Astrocyte (in vitro differentiated cells and primary cell): ENCODE data around the gene MARCOL. TPM values are rescaled to one million over a fixed set of nuclear protein-coding genes. Genes with fewer than 3 reads are reported as not detected.

Experiments
- DNase-seq: peaks from one replicate; pipeline ENCODE4 v3.0.0-alpha.2; 2010; ENCODE audit warnings: low read depth
- FAIRE-seq: peaks from 2 replicates; lab custom pipeline; 2011; peaks lifted over from hg19 to GRCh38; lab: Jason Lieb, UNC
- H2AFZ ChIP-seq: 2 replicates; pipeline ENCODE4 v1.6.0; 2012; ENCODE audit warnings: low read depth, low read length, inconsistent platforms
- H3K27ac ChIP-seq: 2 replicates; pipeline ENCODE4 v1.5.1; 2011; ENCODE audit warnings: low read depth, low read length, inconsistent platforms
- H3K27me3 ChIP-seq: 2 replicates; pipeline ENCODE4 v1.6.0; 2011; ENCODE audit warnings: low read length, inconsistent platforms; ENCODE audit not compliant: insufficient read depth
- H3K36me3 ChIP-seq: 2 replicates; pipeline ENCODE4 v1.5.1; 2011; ENCODE audit warnings: low read length, inconsistent platforms; ENCODE audit not compliant: insufficient read depth
- H3K4me1 ChIP-seq: 2 replicates; pipeline ENCODE4 v1.5.1; 2011; ENCODE audit warnings: low read length, inconsistent platforms; ENCODE audit not compliant: insufficient read depth
- H3K4me2 ChIP-seq: 2 replicates; pipeline ENCODE4 v1.6.0; 2012; ENCODE audit warnings: low read length, inconsistent platforms
- H3K4me3 ChIP-seq: 2 replicates; pipeline ENCODE4 v1.5.1; 2011; ENCODE audit warnings: low read depth, mild to moderate bottlenecking, low read length, inconsistent platforms; ENCODE audit not compliant: insufficient read depth
- H3K79me2 ChIP-seq: 2 replicates; pipeline ENCODE4 v1.6.0; 2012; ENCODE audit warnings: mild to moderate bottlenecking, low read length, inconsistent platforms; ENCODE audit not compliant: insufficient read depth
- H3K9ac ChIP-seq: 2 replicates; pipeline ENCODE4 v1.6.0; 2012; ENCODE audit warnings: mild to moderate bottlenecking, low read length, inconsistent platforms
- H3K9me3 ChIP-seq: 2 replicates; pipeline ENCODE4 v1.5.1; 2012; ENCODE audit warnings: low read depth, mild to moderate bottlenecking, low read length, inconsistent platforms; ENCODE audit not compliant: insufficient read depth
- H4K20me1 ChIP-seq: 2 replicates; pipeline ENCODE4 v1.6.0; 2012; ENCODE audit warnings: low read length, inconsistent platforms; ENCODE audit not compliant: insufficient read depth
- H3K27ac Mint-ChIP-seq: one replicate; pipeline ENCODE4 v1.8.0; 2021; ENCODE audit warnings: mild to moderate bottlenecking, mixed read lengths; ENCODE audit not compliant: unreplicated experiment
- H3K27me3 Mint-ChIP-seq: one replicate; pipeline ENCODE4 v1.8.0; 2021; ENCODE audit warnings: low read depth, mixed read lengths; ENCODE audit not compliant: unreplicated experiment
- H3K36me3 Mint-ChIP-seq: one replicate; pipeline ENCODE4 v1.8.0; 2021; ENCODE audit warnings: low read depth, mixed read lengths; ENCODE audit not compliant: unreplicated experiment
- H3K4me1 Mint-ChIP-seq: one replicate; pipeline ENCODE4 v1.8.0; 2021; ENCODE audit warnings: low read depth, mixed read lengths; ENCODE audit not compliant: unreplicated experiment
- H3K4me3 Mint-ChIP-seq: one replicate; pipeline ENCODE4 v1.8.0; 2021; ENCODE audit warnings: mild to moderate bottlenecking, moderate library complexity, mixed read lengths; ENCODE audit not compliant: unreplicated experiment
- H3K9me3 Mint-ChIP-seq: one replicate; pipeline ENCODE4 v1.8.0; 2021; ENCODE audit warnings: mild to moderate bottlenecking, mixed read lengths; ENCODE audit not compliant: unreplicated experiment
- CTCF ChIP-seq: IDR thresholded peaks from 2 replicates; pipeline ENCODE4 v1.5.1; 2011; ENCODE audit warnings: low read depth, mild to moderate bottlenecking, inconsistent platforms, low read length, moderate library complexity; ENCODE audit not compliant: insufficient read depth
- EZH2 ChIP-seq: IDR thresholded peaks from 2 replicates; pipeline ENCODE4 v1.6.1; 2012; ENCODE audit warnings: mild to moderate bottlenecking, low read length, inconsistent platforms; ENCODE audit not compliant: insufficient read depth
- total RNA-seq: library from RNA; stranded (reverse); gene quantifications from 2 replicates; pipeline ENCODE4 v1.2.1, GENCODE V29; 2021

Gene MARCOL
- total RNA-seq, 1 donor from 2014 or later: not detected

- no peaks in the 10 kb centered on the region for H3K27me3 ChIP-seq
- Mint-ChIP-seq H3K36me3 (no peaks in the 10 kb centered on the region), H3K27ac (no peak overlapping the region), H3K27me3 (peaks cover under 1% of the 10 kb centered on the region), H3K9me3 (no peaks in the 10 kb centered on the region), H3K4me1 (no peaks in the 10 kb centered on the region), H3K4me3 (no peak overlapping the region)
- no peak overlapping the region for H3K27ac ChIP-seq
- no peaks in the 10 kb centered on the region for H3K9me3 ChIP-seq
- H3K4me3 ChIP-seq: no peak overlapping the region
- no peaks in the 10 kb centered on the region for H3K36me3 ChIP-seq
- H4K20me1 ChIP-seq: no peaks in the 10 kb centered on the region
- DNase-seq (no peak), FAIRE-seq (no peak)
- no peaks in the 10 kb centered on the region for H3K4me1 ChIP-seq
- no peak for TF ChIP-seq CTCF
- no peak for TF ChIP-seq EZH2
- no peak overlapping the region for H3K4me2 ChIP-seq
- H2AFZ ChIP-seq: no peak overlapping the region
- no peaks in the 10 kb centered on the region for H3K79me2 ChIP-seq
- H3K9ac ChIP-seq: no peak overlapping the region
Observed at GRCh38 chr5:148237785-148238417, 424 bp upstream of the MARCOL start.

DNA sequence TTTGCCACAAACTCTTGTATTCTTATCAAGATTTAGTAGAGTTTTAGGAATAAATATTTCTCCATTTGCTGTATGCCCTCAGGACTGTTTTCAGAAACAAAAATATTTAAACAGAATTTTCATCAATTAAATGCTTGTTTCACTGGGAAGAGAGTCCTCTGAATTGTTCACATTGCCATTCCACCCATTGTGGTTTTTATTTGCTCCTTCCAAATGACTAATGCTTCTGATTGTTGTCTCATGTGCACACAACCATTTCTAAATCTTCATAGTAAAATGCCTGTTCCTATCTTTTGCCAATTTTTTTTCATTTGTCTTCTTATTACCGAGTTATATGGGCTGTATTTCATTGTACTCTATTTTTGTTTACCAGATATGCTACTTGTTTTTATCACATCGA, 10.6 kb downstream of the MARCOL start:
- Mint-ChIP-seq H3K9me3 (no peaks in the 10 kb centered on the region), H3K4me3 (no peak overlapping the region), H3K27me3 (peaks cover 2% of the 10 kb centered on the region), H3K36me3 (no peaks in the 10 kb centered on the region), H3K27ac (no peak overlapping the region), H3K4me1 (no peaks in the 10 kb centered on the region)
- FAIRE-seq (no peak), DNase-seq (no peak)
- Histone ChIP-seq H3K4me1 (no peaks in the 10 kb centered on the region), H3K9me3 (no peaks in the 10 kb centered on the region), H4K20me1 (no peaks in the 10 kb centered on the region), H3K27ac (no peak overlapping the region), H3K36me3 (no peaks in the 10 kb centered on the region), H3K79me2 (no peaks in the 10 kb centered on the region), H3K4me3 (no peak overlapping the region), H3K9ac (no peak overlapping the region), H3K27me3 (no peaks in the 10 kb centered on the region), H3K4me2 (no peak overlapping the region), H2AFZ (no peak overlapping the region)
- TF ChIP-seq CTCF (no peak), EZH2 (no peak)

- no peak for DNase-seq
- Mint-ChIP-seq H3K4me1 (no peaks in the 10 kb centered on the region), H3K9me3 (peaks cover 9% of the 10 kb centered on the region), H3K4me3 (no peak overlapping the region), H3K27me3 (no peaks in the 10 kb centered on the region), H3K36me3 (no peaks in the 10 kb centered on the region), H3K27ac (no peak overlapping the region)
- no peaks in the 10 kb centered on the region for H3K36me3 ChIP-seq
- H3K79me2 ChIP-seq: no peaks in the 10 kb centered on the region
- no peak overlapping the region for H3K4me3 ChIP-seq
- no peak overlapping the region for H2AFZ ChIP-seq
- H3K4me1 ChIP-seq: no peaks in the 10 kb centered on the region
- FAIRE-seq: no peak
- TF ChIP-seq EZH2 (no peak), CTCF (no peak)
- H3K9me3 ChIP-seq: no peaks in the 10 kb centered on the region
- H3K4me2 ChIP-seq: no peak overlapping the region
- H4K20me1 ChIP-seq: no peaks in the 10 kb centered on the region
- H3K9ac ChIP-seq: no peak overlapping the region
- no peaks in the 10 kb centered on the region for H3K27me3 ChIP-seq
- no peak overlapping the region for H3K27ac ChIP-seq
Observed at GRCh38 chr5:148255456-148255855, 17.1 kb downstream of the MARCOL start.
